Liver (tissue), 9 donors: ENCODE results near the gene ERBIN. TPM values are rescaled to one million over a fixed set of nuclear protein-coding genes. Genes with fewer than 3 reads are reported as not detected.
"Not testable (repeated sequence)": the region's sequence is repeated elsewhere in the genome, so short reads cannot be mapped to it uniquely, and the experiment has no call there.

ENCODE experiments used
- DNase-seq: peaks from one replicate; pipeline ENCODE4 v3.0.0-alpha.2; 2017; ENCODE audit warnings: low spot score
- H3K27ac ChIP-seq, 2 donors: one replicate each; pipeline ENCODE4 v1.7.0; 2013; ENCODE audit warnings: inconsistent platforms in 2 of 2, low read length in 2 of 2, control low read depth in 1 of 2, low read depth in 1 of 2, mild to moderate bottlenecking in 1 of 2
- H3K27me3 ChIP-seq, 4 donors: one replicate each; pipeline versions ENCODE4 v1.6.1 to v1.7.0; 2013; ENCODE audit warnings: low read length in 3 of 4, inconsistent platforms in 1 of 4, mild to moderate bottlenecking in 1 of 4, moderate library complexity in 1 of 4; ENCODE audit not compliant: control insufficient read depth in 4 of 4, insufficient read depth in 4 of 4
- H3K36me3 ChIP-seq, 4 donors: one replicate each; pipeline versions ENCODE4 v1.6.1 to v1.7.0; 2013; ENCODE audit warnings: low read length in 3 of 4, mild to moderate bottlenecking in 3 of 4, low read depth in 1 of 4, moderate library complexity in 1 of 4; ENCODE audit not compliant: control insufficient read depth in 4 of 4, insufficient read depth in 3 of 4
- H3K4me1 ChIP-seq, 4 donors: one replicate each; pipeline versions ENCODE4 v1.6.1 to v1.7.0; 2013; ENCODE audit warnings: low read length in 3 of 4, mild to moderate bottlenecking in 3 of 4, moderate library complexity in 1 of 4; ENCODE audit not compliant: control insufficient read depth in 4 of 4, insufficient read depth in 4 of 4
- H3K4me3 ChIP-seq, 3 donors: one replicate each; pipeline versions ENCODE4 v1.6.1 to v1.7.0; 2013; ENCODE audit warnings: low read length in 3 of 3, control low read depth in 1 of 3, low read depth in 1 of 3, mild to moderate bottlenecking in 1 of 3
- H3K9ac ChIP-seq, 2 donors: one replicate each; pipeline ENCODE4 v1.7.0; 2013; ENCODE audit warnings: low read length in 2 of 2, mild to moderate bottlenecking in 2 of 2, moderate library complexity in 2 of 2, control low read depth in 1 of 2, low read depth in 1 of 2
- H3K9me3 ChIP-seq, 4 donors: one replicate each; pipeline versions ENCODE4 v1.6.1 to v1.7.0; 2013; ENCODE audit warnings: low read length in 3 of 4; ENCODE audit not compliant: control insufficient read depth in 4 of 4
- CTCF ChIP-seq: fragments of 150-350 bp; IDR thresholded peaks from 2 replicates; pipeline ENCODE4 v1.5.1; 2017; ENCODE audit warnings: improper control_type of control experiment, low read depth, low read length; ENCODE audit not compliant: missing input control
- EGR1 ChIP-seq, 2 donors: IDR thresholded peaks; 2 replicates each; pipeline ENCODE4 v1.6.1; 2016 to 2018; ENCODE audit warnings: antibody characterized with exemption in 2 of 2, low read depth in 2 of 2
- FOXA1 ChIP-seq: IDR thresholded peaks from 2 replicates; pipeline ENCODE4 v1.6.1; 2016; ENCODE audit warnings: antibody characterized with exemption
- GABPA ChIP-seq, 2 donors: IDR thresholded peaks in 1 of 2; conservative IDR thresholded peaks in 1 of 2; 2 replicates each; pipeline ENCODE4 v1.6.1; 2016; ENCODE audit warnings: antibody characterized with exemption in 2 of 2, mild to moderate bottlenecking in 1 of 2, moderate library complexity in 1 of 2
- HNF4G ChIP-seq: IDR thresholded peaks from 2 replicates; pipeline ENCODE4 v1.6.1; 2016; ENCODE audit warnings: antibody characterized with exemption
- JUND ChIP-seq, 2 donors: IDR thresholded peaks; 2 replicates each; pipeline ENCODE4 v1.6.1; 2016; ENCODE audit warnings: antibody characterized with exemption in 2 of 2
- NR2F2 ChIP-seq: IDR thresholded peaks from 2 replicates; pipeline ENCODE4 v1.6.1; 2016; ENCODE audit warnings: antibody characterized with exemption
- RAD21 ChIP-seq, 2 donors: IDR thresholded peaks; 2 replicates each; pipeline ENCODE4 v1.6.1; 2016; ENCODE audit warnings: antibody characterized with exemption in 2 of 2, mild to moderate bottlenecking in 2 of 2
- SP1 ChIP-seq: IDR thresholded peaks from 2 replicates; pipeline ENCODE4 v1.6.1; 2018; ENCODE audit warnings: antibody characterized with exemption, mild to moderate bottlenecking
- TAF1 ChIP-seq: conservative IDR thresholded peaks from 2 replicates; pipeline ENCODE4 v1.6.1; 2016; ENCODE audit warnings: antibody characterized with exemption, mild to moderate bottlenecking
- WGBS: extraction: QIAGEN DNeasy Blood & Tissue Kit; methylation state at CpG from one replicate; pipeline ENCODE4 v1.1.7; 2013; 5-methylcytosine and 5-hydroxymethylcytosine counted together
- polyA plus RNA-seq, 2 donors: library from polyadenylated mRNA; stranded (reverse) in 1 of 2; unstranded in 1 of 2; fragments of 200-250 nt in 1 of 2; fragments of >200 nt in 1 of 2; fragmentation: Nextera tagmentation in 1 of 2; extraction: Ambion mirVana in 1 of 2; gene quantifications; one replicate each; pipeline versions ENCODE4 v1.2.1 to v1.2.3, GENCODE V29; 2013 to 2015
- total RNA-seq, 2 donors: library from RNA; depleted of rRNA; stranded (reverse); fragments of >200 nt; gene quantifications; one replicate each; pipeline ENCODE4 v1.2.3, GENCODE V29; 2014
- TF ChIP-seq, protein P1 (sequence below): IDR thresholded peaks from 2 replicates; pipeline ENCODE4 v1.6.1; 2016; ENCODE audit warnings: antibody characterized with exemption
- TF ChIP-seq, protein P2 (sequence below): IDR thresholded peaks from 2 replicates; pipeline ENCODE4 v1.6.1; 2016; ENCODE audit warnings: antibody characterized with exemption
- TF ChIP-seq, protein P3 (sequence below): IDR thresholded peaks from 2 replicates; pipeline ENCODE4 v1.6.1; 2016; ENCODE audit warnings: antibody characterized with exemption, mild to moderate bottlenecking
- donor health status: healthy.
- donor health status: healthy.
- donor health status: healthy.
- donor health status: healthy.
- donor health status: healthy.

ERBIN gene
- total and polyA plus RNA-seq, 4 donors, result 9.7 to 54.9 (median 32.5) TPM

DNA sequence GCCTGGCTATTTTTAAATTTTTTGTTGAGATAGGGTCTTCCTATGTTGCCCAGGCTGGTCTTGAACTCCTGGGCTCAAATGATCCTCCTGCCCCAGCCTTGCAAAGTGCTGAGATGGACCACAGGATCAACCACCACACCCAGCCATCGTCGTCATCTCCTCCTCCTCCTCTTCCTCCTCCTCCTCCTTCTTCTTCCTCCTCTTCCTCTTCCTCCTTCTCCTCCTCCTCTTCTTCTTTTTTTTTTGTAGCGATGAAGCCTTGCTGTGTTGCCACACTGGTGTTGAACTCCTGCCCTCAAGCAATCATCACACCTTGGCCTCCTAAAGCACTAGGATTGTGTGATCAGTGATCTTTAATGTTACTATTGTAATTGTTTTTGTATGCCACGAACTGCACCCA is 49.4 kb upstream of the ERBIN start (continued):
- TF ChIP-seq CTCF, result no peak
- TF ChIP-seq GABPA (IDR thresholded peaks at IDR 0.05 in 1 of 2, conservative IDR thresholded peaks at IDR 0.05 in 1 of 2), result no peak
- TF ChIP-seq HNF4G, result no peak
- no peak for TF ChIP-seq RAD21 (IDR thresholded peaks at IDR 0.05)

DNA sequence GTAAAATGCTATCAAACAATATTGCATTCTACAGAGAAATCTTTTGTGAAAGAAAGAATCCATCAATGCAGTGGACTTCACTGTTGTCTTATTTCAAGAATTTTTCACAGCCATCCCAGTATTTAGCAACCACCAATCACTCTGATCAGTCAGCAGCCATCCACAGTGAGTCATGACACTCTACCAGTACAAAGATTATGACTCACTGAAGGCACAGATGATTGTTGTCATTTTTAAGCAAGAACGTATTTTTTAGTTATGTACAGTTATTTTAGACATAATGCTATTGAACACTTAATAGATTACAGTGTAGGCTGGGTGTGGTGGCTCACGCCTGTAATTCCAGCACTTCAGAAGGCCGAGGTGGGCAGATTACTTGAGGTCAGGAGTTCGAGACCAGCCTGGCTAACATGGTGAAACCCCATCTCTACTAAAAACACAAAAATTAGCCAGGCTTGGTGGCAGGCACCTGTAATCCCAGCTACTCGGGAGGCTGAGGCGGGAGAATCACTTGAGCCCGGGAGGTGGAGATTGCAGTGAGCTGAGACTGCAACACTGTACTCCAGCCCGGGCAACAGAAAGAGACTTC is 46.6 kb upstream of the ERBIN start:
- not testable (repeated sequence) for H3K9me3 ChIP-seq, H3K9ac ChIP-seq, H3K4me1 ChIP-seq, H3K27ac ChIP-seq, H3K36me3 ChIP-seq, H3K4me3 ChIP-seq, DNase-seq, H3K27me3 ChIP-seq
- 89% methylated on average over 8 of the region's 8 CpGs for WGBS

- H3K4me1 ChIP-seq, result no peaks in the 10 kb centered on the region
- WGBS, result 65% methylated on average over 3 of the region's 3 CpGs
- H3K9me3 ChIP-seq, result no peaks in the 10 kb centered on the region
- no peak for DNase-seq
- H3K27ac ChIP-seq, result no peak overlapping the region
- no peak overlapping the region for H3K9ac ChIP-seq
- TF ChIP-seq SP1, result no peak
- TF ChIP-seq, protein P1, sequence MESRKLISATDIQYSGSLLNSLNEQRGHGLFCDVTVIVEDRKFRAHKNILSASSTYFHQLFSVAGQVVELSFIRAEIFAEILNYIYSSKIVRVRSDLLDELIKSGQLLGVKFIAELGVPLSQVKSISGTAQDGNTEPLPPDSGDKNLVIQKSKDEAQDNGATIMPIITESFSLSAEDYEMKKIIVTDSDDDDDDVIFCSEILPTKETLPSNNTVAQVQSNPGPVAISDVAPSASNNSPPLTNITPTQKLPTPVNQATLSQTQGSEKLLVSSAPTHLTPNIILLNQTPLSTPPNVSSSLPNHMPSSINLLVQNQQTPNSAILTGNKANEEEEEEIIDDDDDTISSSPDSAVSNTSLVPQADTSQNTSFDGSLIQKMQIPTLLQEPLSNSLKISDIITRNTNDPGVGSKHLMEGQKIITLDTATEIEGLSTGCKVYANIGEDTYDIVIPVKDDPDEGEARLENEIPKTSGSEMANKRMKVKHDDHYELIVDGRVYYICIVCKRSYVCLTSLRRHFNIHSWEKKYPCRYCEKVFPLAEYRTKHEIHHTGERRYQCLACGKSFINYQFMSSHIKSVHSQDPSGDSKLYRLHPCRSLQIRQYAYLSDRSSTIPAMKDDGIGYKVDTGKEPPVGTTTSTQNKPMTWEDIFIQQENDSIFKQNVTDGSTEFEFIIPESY, result no peak
- H3K4me3 ChIP-seq, result no peak overlapping the region
- no peaks in the 10 kb centered on the region for H3K27me3 ChIP-seq
- no peaks in the 10 kb centered on the region for H3K36me3 ChIP-seq
Observed at GRCh38 chr5:65880496-65881072, 45.8 kb upstream of the ERBIN start.

GRCh38 chr5:65882278-65882677 is 44.1 kb upstream of the ERBIN start:
- DNase-seq, result no peak
- Histone ChIP-seq H3K9ac (no peak overlapping the region), H3K27me3 (no peaks in the 10 kb centered on the region), H3K36me3 (no peaks in the 10 kb centered on the region), H3K27ac (no peak overlapping the region), H3K9me3 (no peaks in the 10 kb centered on the region), H3K4me3 (no peak overlapping the region), H3K4me1 (no peaks in the 10 kb centered on the region)
- 90% methylated on average over 2 of the region's 2 CpGs for WGBS
- no peak for TF ChIP-seq FOXA1
- TF ChIP-seq, protein P2, sequence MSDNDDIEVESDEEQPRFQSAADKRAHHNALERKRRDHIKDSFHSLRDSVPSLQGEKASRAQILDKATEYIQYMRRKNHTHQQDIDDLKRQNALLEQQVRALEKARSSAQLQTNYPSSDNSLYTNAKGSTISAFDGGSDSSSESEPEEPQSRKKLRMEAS, result no peak
- no peak for TF ChIP-seq JUND (IDR thresholded peaks at IDR 0.05)
- TF ChIP-seq, protein P3, sequence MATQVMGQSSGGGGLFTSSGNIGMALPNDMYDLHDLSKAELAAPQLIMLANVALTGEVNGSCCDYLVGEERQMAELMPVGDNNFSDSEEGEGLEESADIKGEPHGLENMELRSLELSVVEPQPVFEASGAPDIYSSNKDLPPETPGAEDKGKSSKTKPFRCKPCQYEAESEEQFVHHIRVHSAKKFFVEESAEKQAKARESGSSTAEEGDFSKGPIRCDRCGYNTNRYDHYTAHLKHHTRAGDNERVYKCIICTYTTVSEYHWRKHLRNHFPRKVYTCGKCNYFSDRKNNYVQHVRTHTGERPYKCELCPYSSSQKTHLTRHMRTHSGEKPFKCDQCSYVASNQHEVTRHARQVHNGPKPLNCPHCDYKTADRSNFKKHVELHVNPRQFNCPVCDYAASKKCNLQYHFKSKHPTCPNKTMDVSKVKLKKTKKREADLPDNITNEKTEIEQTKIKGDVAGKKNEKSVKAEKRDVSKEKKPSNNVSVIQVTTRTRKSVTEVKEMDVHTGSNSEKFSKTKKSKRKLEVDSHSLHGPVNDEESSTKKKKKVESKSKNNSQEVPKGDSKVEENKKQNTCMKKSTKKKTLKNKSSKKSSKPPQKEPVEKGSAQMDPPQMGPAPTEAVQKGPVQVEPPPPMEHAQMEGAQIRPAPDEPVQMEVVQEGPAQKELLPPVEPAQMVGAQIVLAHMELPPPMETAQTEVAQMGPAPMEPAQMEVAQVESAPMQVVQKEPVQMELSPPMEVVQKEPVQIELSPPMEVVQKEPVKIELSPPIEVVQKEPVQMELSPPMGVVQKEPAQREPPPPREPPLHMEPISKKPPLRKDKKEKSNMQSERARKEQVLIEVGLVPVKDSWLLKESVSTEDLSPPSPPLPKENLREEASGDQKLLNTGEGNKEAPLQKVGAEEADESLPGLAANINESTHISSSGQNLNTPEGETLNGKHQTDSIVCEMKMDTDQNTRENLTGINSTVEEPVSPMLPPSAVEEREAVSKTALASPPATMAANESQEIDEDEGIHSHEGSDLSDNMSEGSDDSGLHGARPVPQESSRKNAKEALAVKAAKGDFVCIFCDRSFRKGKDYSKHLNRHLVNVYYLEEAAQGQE, result no peak
- TF ChIP-seq, protein P1, result no peak
- no peak for TF ChIP-seq TAF1
- no peak for TF ChIP-seq EGR1 (IDR thresholded peaks at IDR 0.05; ENCODE audit: low read depth in 2 of 2)
- no peak for TF ChIP-seq NR2F2
- TF ChIP-seq GABPA (IDR thresholded peaks at IDR 0.05 in 1 of 2, conservative IDR thresholded peaks at IDR 0.05 in 1 of 2), result no peak
